HG03196 (cell line): ENCODE results near the gene PLXNC1.

ENCODE experiments used
- ATAC-seq: cut with Tn5 transposase; IDR thresholded peaks from one replicate; pipeline ENCODE4 v1.9.1; 2021; ENCODE audit not compliant: unreplicated experiment

Gene PLXNC1

GRCh38 chr12:94178882-94179281 lies 30.5 kb downstream of the PLXNC1 start:
- no peak for ATAC-seq

GRCh38 chr12:94179723-94180122 lies 31.3 kb downstream of the PLXNC1 start:
- no peak for ATAC-seq

- no peak for ATAC-seq
Measured at GRCh38 chr12:94180558-94181296, 32.4 kb downstream of the PLXNC1 start.

- no peak for ATAC-seq
Measured at GRCh38 chr12:94182986-94183707, 34.8 kb downstream of the PLXNC1 start.

GRCh38 chr12:94183708-94184379 lies 35.5 kb downstream of the PLXNC1 start:
- no peak for ATAC-seq

GRCh38 chr12:94184995-94185719 lies 36.8 kb downstream of the PLXNC1 start:
- no peak for ATAC-seq

GRCh38 chr12:94185801-94186200 lies 37.4 kb downstream of the PLXNC1 start:
- ATAC-seq, result no peak

GRCh38 chr12:94186278-94187241 lies 38.2 kb downstream of the PLXNC1 start:
- no peak for ATAC-seq

- no peak for ATAC-seq
Measured at GRCh38 chr12:94187361-94187760, 39.0 kb downstream of the PLXNC1 start.

- no peak for ATAC-seq
Measured at GRCh38 chr12:94190623-94191022, 42.2 kb downstream of the PLXNC1 start.

GRCh38 chr12:94191023-94191422 lies 42.6 kb downstream of the PLXNC1 start:
- no peak for ATAC-seq

- ATAC-seq, result no peak
Measured at GRCh38 chr12:94191811-94192210, 43.4 kb downstream of the PLXNC1 start.

GRCh38 chr12:94192506-94192905 lies 44.1 kb downstream of the PLXNC1 start:
- ATAC-seq, result no peak

- no peak for ATAC-seq
Measured at GRCh38 chr12:94193168-94193567, 44.8 kb downstream of the PLXNC1 start.

- ATAC-seq, result no peak
Measured at GRCh38 chr12:94195483-94195882, 47.1 kb downstream of the PLXNC1 start.

GRCh38 chr12:94198469-94198868 lies 50.1 kb downstream of the PLXNC1 start:
- ATAC-seq, result no peak

- no peak for ATAC-seq
Measured at GRCh38 chr12:94198872-94199271, 50.5 kb downstream of the PLXNC1 start.

- no peak for ATAC-seq
Measured at GRCh38 chr12:94200069-94200468, 51.7 kb downstream of the PLXNC1 start.

GRCh38 chr12:94200695-94201094 lies 52.3 kb downstream of the PLXNC1 start:
- no peak for ATAC-seq
